HEK293 (cell line): ENCODE data around the gene ADAMTS17.

Experiments
- CTCF ChIA-PET: fragments of 350-600 bp; formaldehyde crosslinking; extraction: SDS; loops from one replicate; lab custom pipeline; 2021; ENCODE audit warnings: antibody characterized with exemption; lab: Yijun Ruan, JAX
- POLR2A ChIA-PET: fragments of 300-600 bp; formaldehyde crosslinking; extraction: SDS; loops from one replicate; lab custom pipeline; 2020; ENCODE audit warnings: antibody characterized with exemption, inconsistent platforms; lab: Yijun Ruan, JAX
- H3K27ac ChIP-seq: fragments of 200-500 bp; sonication (Bioruptor generic); 2 replicates; pipeline ENCODE4 v1.5.1; 2014; ENCODE audit warnings: low read depth, low read length, control low read depth, inconsistent platforms; ENCODE audit errors: extremely low read depth
- H3K36me3 ChIP-seq, 2 experiments: fragments of 200-500 bp in 1 of 2; sonication (Bioruptor generic) in 1 of 2; 1 replicate in 1 of 2; 2 replicates in 1 of 2; pipeline ENCODE4 v1.5.1; 2014 to 2017; ENCODE audit warnings: inconsistent platforms in 2 of 2, low read length in 2 of 2; ENCODE audit not compliant: control insufficient read depth in 2 of 2, insufficient read depth in 1 of 2
- H3K4me1 ChIP-seq: fragments of 200-500 bp; sonication (Bioruptor generic); 2 replicates; pipeline ENCODE4 v1.5.1; 2014; ENCODE audit warnings: mild to moderate bottlenecking, low read length, inconsistent platforms; ENCODE audit not compliant: control insufficient read depth, insufficient read depth
- H3K4me3 ChIP-seq: 2 replicates; pipeline ENCODE4 v1.5.1; 2011; ENCODE audit warnings: low read depth, mild to moderate bottlenecking, control low read depth, low read length, moderate library complexity
- H3K9me3 ChIP-seq: fragments of 200-500 bp; sonication (Bioruptor generic); 2 replicates; pipeline ENCODE4 v1.5.1; 2014; ENCODE audit warnings: low read depth, low read length, inconsistent platforms; ENCODE audit not compliant: control insufficient read depth, insufficient read depth
- BCL11A ChIP-seq: fragments of 450-650 bp; formaldehyde crosslinking; IDR thresholded peaks from 2 replicates; pipeline ENCODE4 v1.5.1; 2016; ENCODE audit warnings: low read depth, missing biosample characterization, missing genetic modification characterization
- KLF1 ChIP-seq: fragments of 450-650 bp; formaldehyde crosslinking; IDR thresholded peaks from 2 replicates; pipeline ENCODE4 v1.5.1; 2016; ENCODE audit warnings: missing biosample characterization, missing genetic modification characterization
- KLF7 ChIP-seq: fragments of 450-650 bp; formaldehyde crosslinking; IDR thresholded peaks from 2 replicates; pipeline ENCODE4 v1.5.1; 2016; ENCODE audit warnings: missing biosample characterization, missing genetic modification characterization, borderline replicate concordance
- KLF9 ChIP-seq: fragments of 450-650 bp; formaldehyde crosslinking; IDR thresholded peaks from 2 replicates; pipeline ENCODE4 v1.5.1; 2016; ENCODE audit warnings: missing biosample characterization, missing genetic modification characterization, low read depth
- MZF1 ChIP-seq: fragments of 450-650 bp; formaldehyde crosslinking; IDR thresholded peaks from 2 replicates; pipeline ENCODE4 v1.5.1; 2017; ENCODE audit warnings: missing biosample characterization, missing genetic modification characterization, borderline replicate concordance
- SETDB1 ChIP-seq: IDR thresholded peaks from one replicate; pipeline ENCODE4 v1.6.1; 2017; ENCODE audit warnings: mild to moderate bottlenecking, low read length, moderate library complexity, mixed read lengths; ENCODE audit not compliant: insufficient read length
- SP3 ChIP-seq: fragments of 450-650 bp; formaldehyde crosslinking; IDR thresholded peaks from 2 replicates; pipeline ENCODE4 v1.5.1; 2016; ENCODE audit warnings: missing biosample characterization, missing genetic modification characterization
- TRIM28 ChIP-seq: IDR thresholded peaks from 2 replicates; pipeline ENCODE4 v1.6.1; 2011; ENCODE audit warnings: low read length, control low read depth, borderline replicate concordance
- ZBTB20 ChIP-seq: fragments of 450-650 bp; formaldehyde crosslinking; IDR thresholded peaks from 2 replicates; pipeline ENCODE4 v1.5.1; 2016; ENCODE audit warnings: missing biosample characterization, missing genetic modification characterization
- ZBTB48 ChIP-seq: fragments of 450-650 bp; formaldehyde crosslinking; IDR thresholded peaks from 2 replicates; pipeline ENCODE4 v1.5.1; 2016; ENCODE audit warnings: missing biosample characterization, missing genetic modification characterization
- ZFHX2 ChIP-seq: fragments of 450-650 bp; formaldehyde crosslinking; conservative IDR thresholded peaks from 2 replicates; pipeline ENCODE4 v1.5.1; 2016; ENCODE audit warnings: missing biosample characterization, missing genetic modification characterization
- ZFP3 ChIP-seq: fragments of 450-650 bp; formaldehyde crosslinking; IDR thresholded peaks from 2 replicates; pipeline ENCODE4 v1.5.1; 2016; ENCODE audit warnings: low read depth, missing biosample characterization, missing genetic modification characterization
- ZNF121 ChIP-seq: fragments of 450-650 bp; formaldehyde crosslinking; IDR thresholded peaks from 2 replicates; pipeline ENCODE4 v1.5.1; 2016; ENCODE audit warnings: missing biosample characterization, missing genetic modification characterization
- ZNF133 ChIP-seq: fragments of 450-650 bp; formaldehyde crosslinking; IDR thresholded peaks from 2 replicates; pipeline ENCODE4 v1.5.1; 2016; ENCODE audit warnings: missing biosample characterization, missing genetic modification characterization
- ZNF148 ChIP-seq: fragments of 450-650 bp; formaldehyde crosslinking; IDR thresholded peaks from 2 replicates; pipeline ENCODE4 v1.5.0; 2017; ENCODE audit warnings: missing biosample characterization, missing genetic modification characterization, borderline replicate concordance
- ZNF169 ChIP-seq: fragments of 450-650 bp; formaldehyde crosslinking; IDR thresholded peaks from 2 replicates; pipeline ENCODE4 v1.5.1; 2016; ENCODE audit warnings: missing biosample characterization, missing genetic modification characterization
- ZNF266 ChIP-seq: fragments of 450-650 bp; formaldehyde crosslinking; IDR thresholded peaks from 2 replicates; pipeline ENCODE4 v1.5.1; 2016; ENCODE audit warnings: missing biosample characterization, missing genetic modification characterization, low read depth
- ZNF423 ChIP-seq: fragments of 450-650 bp; formaldehyde crosslinking; IDR thresholded peaks from 2 replicates; pipeline ENCODE4 v1.5.1; 2016; ENCODE audit warnings: missing biosample characterization, missing genetic modification characterization
- ZNF510 ChIP-seq: fragments of 450-650 bp; formaldehyde crosslinking; IDR thresholded peaks from 2 replicates; pipeline ENCODE4 v1.5.1; 2018; ENCODE audit warnings: mild to moderate bottlenecking, missing genetic modification characterization, missing biosample characterization; ENCODE audit not compliant: insufficient replicate concordance
- ZNF514 ChIP-seq: fragments of 450-650 bp; formaldehyde crosslinking; IDR thresholded peaks from 2 replicates; pipeline ENCODE4 v1.5.1; 2016; ENCODE audit warnings: missing biosample characterization, missing genetic modification characterization
- ZNF560 ChIP-seq: fragments of 450-650 bp; formaldehyde crosslinking; IDR thresholded peaks from 2 replicates; pipeline ENCODE4 v1.5.1; 2017; ENCODE audit warnings: missing biosample characterization, missing genetic modification characterization, borderline replicate concordance
- ZNF561 ChIP-seq: fragments of 450-650 bp; IDR thresholded peaks from 2 replicates; pipeline ENCODE4 v1.5.1; 2018; ENCODE audit warnings: missing biosample characterization, missing genetic modification characterization, borderline replicate concordance
- ZNF670 ChIP-seq: fragments of 450-650 bp; formaldehyde crosslinking; IDR thresholded peaks from 2 replicates; pipeline ENCODE4 v1.5.1; 2016; ENCODE audit warnings: missing biosample characterization, missing genetic modification characterization, low read depth
- ZNF747 ChIP-seq: fragments of 450-650 bp; formaldehyde crosslinking; IDR thresholded peaks from 2 replicates; pipeline ENCODE4 v1.5.1; 2016; ENCODE audit warnings: missing biosample characterization, missing genetic modification characterization
- ZNF791 ChIP-seq: fragments of 450-650 bp; formaldehyde crosslinking; IDR thresholded peaks from 2 replicates; pipeline ENCODE4 v1.5.1; 2016; ENCODE audit warnings: missing biosample characterization, missing genetic modification characterization
- ZSCAN16 ChIP-seq: fragments of 450-650 bp; formaldehyde crosslinking; IDR thresholded peaks from 2 replicates; pipeline ENCODE4 v1.5.1; 2016; ENCODE audit warnings: missing biosample characterization, missing genetic modification characterization
- ZSCAN30 ChIP-seq: fragments of 450-650 bp; IDR thresholded peaks from 2 replicates; pipeline ENCODE4 v1.5.1; 2018; ENCODE audit warnings: missing biosample characterization, mild to moderate bottlenecking, missing genetic modification characterization, moderate library complexity

Gene ADAMTS17

GRCh38 chr15:100124361-100124760 is 217.4 kb downstream of the ADAMTS17 start:
- Histone ChIP-seq H3K4me1 (no peaks in the 10 kb centered on the region), H3K9me3 (no peaks in the 10 kb centered on the region), H3K36me3 (no peaks in the 10 kb centered on the region), H3K27ac (no peak overlapping the region), H3K4me3 (no peak overlapping the region)
- POLR2A ChIA-PET = no interaction called here
- TF ChIP-seq SP3 (tag by site-specific recombination) (no peak), ZFP3 (no peak), ZNF148 (tag by site-specific recombination) (no peak), SETDB1 (no peak), ZNF514 (no peak), MZF1 (tag by site-specific recombination) (no peak), KLF7 (tag by site-specific recombination) (no peak), ZNF791 (no peak), ZBTB20 (no peak), ZNF670 (tag by site-specific recombination) (no peak), ZNF560 (tag by site-specific recombination) (no peak), BCL11A (tag by site-specific recombination) (no peak), ZNF133 (tag by site-specific recombination) (no peak)
- CTCF ChIA-PET = interaction anchor here (0.7 kb wide), 1 partner anchor 15 kb away, joined by 4 read pairs; no protein-coding TSS in a partner anchor

- Histone ChIP-seq H3K4me3 (no peak overlapping the region), H3K36me3 (no peaks in the 10 kb centered on the region), H3K9me3 (no peaks in the 10 kb centered on the region), H3K4me1 (no peaks in the 10 kb centered on the region), H3K27ac (no peak overlapping the region)
- TF ChIP-seq ZFHX2 (tag by site-specific recombination) (no peak), ZNF266 (tag by site-specific recombination) (no peak)
- CTCF ChIA-PET = interaction anchor here (0.7 kb wide), 1 partner anchor 14 kb away, joined by 4 read pairs; no protein-coding TSS in a partner anchor
- POLR2A ChIA-PET = no interaction called here
Measured at GRCh38 chr15:100123611-100124010, 218.2 kb downstream of the ADAMTS17 start.

GRCh38 chr15:100121285-100121684 is 220.5 kb downstream of the ADAMTS17 start:
- Histone ChIP-seq H3K4me1 (no peaks in the 10 kb centered on the region), H3K27ac (no peak overlapping the region), H3K4me3 (no peak overlapping the region), H3K9me3 (no peaks in the 10 kb centered on the region), H3K36me3 (no peaks in the 10 kb centered on the region)
- ChIA-PET CTCF (no interaction called here), POLR2A (no interaction called here)
- peak; percentile 98 for TF ChIP-seq TRIM28
- TF ChIP-seq ZNF791 = peak; percentile 98
- peak; percentile 87 for TF ChIP-seq SETDB1
- TF ChIP-seq KLF1 (tag by site-specific recombination) = no peak
- TF ChIP-seq ZSCAN30 = no peak

GRCh38 chr15:100120111-100120510 is 221.7 kb downstream of the ADAMTS17 start:
- Histone ChIP-seq H3K27ac (no peak overlapping the region), H3K9me3 (no peaks in the 10 kb centered on the region), H3K4me3 (no peak overlapping the region), H3K4me1 (no peaks in the 10 kb centered on the region), H3K36me3 (no peaks in the 10 kb centered on the region)
- ChIA-PET CTCF (interaction anchor here (0.8 kb wide), 1 partner anchor 22 kb away, joined by 3 read pairs; no protein-coding TSS in a partner anchor), POLR2A (no interaction called here)
- TF ChIP-seq ZNF561 (no peak), ZNF121 (tag by site-specific recombination) (no peak), ZBTB48 (no peak), ZNF169 (tag by site-specific recombination) (no peak), KLF9 (tag by site-specific recombination) (no peak), ZNF510 (tag by site-specific recombination) (no peak), ZNF514 (no peak), ZNF747 (tag by site-specific recombination) (no peak), ZNF423 (tag by site-specific recombination) (no peak), ZNF133 (tag by site-specific recombination) (no peak), ZSCAN16 (tag by site-specific recombination) (no peak)
